HCT116 (cell line): ENCODE measurements around the gene EPHB2. TPM values are rescaled to one million over a fixed set of nuclear protein-coding genes. Genes with fewer than 3 reads are reported as not detected.

Source experiments
- ATAC-seq: fragments of 200-7000 bp; cut with Tn5 transposase; 2 replicates; pipeline ENCODE4 v1.9.1; 2020; ENCODE audit warnings: mild to moderate bottlenecking, moderate library complexity
- BruUV-seq: library from RNA; stranded (reverse); fragments of 400-500 nt; replicated peaks from 2 replicates; lab custom pipeline; 2021; lab: Mats Ljungman, UMichigan
- CTCF ChIA-PET: fragments of 300-600 bp; sonication (Branson Sonifier 250); formaldehyde crosslinking; loops from one replicate; lab custom pipeline; 2021; ENCODE audit warnings: antibody characterized with exemption; lab: Charles Lee
- POLR2A ChIA-PET: fragments of 300-600, 350-600 bp; sonication (Branson Sonifier 250); formaldehyde crosslinking; loops from one replicate; lab custom pipeline; 2021; ENCODE audit warnings: antibody characterized with exemption; lab: Charles Lee
- RAD21 ChIA-PET, 2 experiments: fragments of 300-600 bp; sonication (Branson Sonifier 250); formaldehyde crosslinking; loops; one replicate each; lab custom pipeline; 2023; ENCODE audit warnings: low total read pairs in 2 of 2; ENCODE audit not compliant: uncharacterized antibody in 2 of 2, unreplicated experiment in 2 of 2, low non-redundant PET in 1 of 2; lab: Charles Lee
- DNase-seq: peaks from one replicate; pipeline ENCODE4 v3.0.0-alpha.2; 2010; ENCODE audit warnings: low read depth, low spot score
- H2AFZ ChIP-seq: fragments of 200-600 bp; shearing (Covaris generic), sonication (generic); 2 replicates; pipeline ENCODE4 v1.6.1; 2017; ENCODE audit warnings: low read depth, mixed run types, mixed read lengths, antibody characterized with exemption, low read length; ENCODE audit not compliant: poor library complexity, severe bottlenecking
- H3K27ac ChIP-seq: 2 replicates; pipeline ENCODE4 v1.5.1; 2012; ENCODE audit warnings: low read depth, low read length
- H3K27me3 ChIP-seq: fragments of 200-600 bp; sonication (generic); 2 replicates; pipeline ENCODE4 v1.6.1; 2016; ENCODE audit warnings: mixed run types, low read length, mixed read lengths; ENCODE audit not compliant: insufficient read depth
- H3K36me3 ChIP-seq, 2 experiments: fragments of 200-500 bp in 1 of 2; fragments of 200-600 bp in 1 of 2; sonication (Bioruptor generic) in 1 of 2; sonication (generic) in 1 of 2; 2 replicates each; pipeline versions ENCODE4 v1.5.1 to v1.6.1; 2014 to 2016; ENCODE audit warnings: low read length in 2 of 2, inconsistent platforms in 1 of 2, mixed read lengths in 1 of 2, mixed run types in 1 of 2; ENCODE audit not compliant: insufficient read depth in 2 of 2, control insufficient read depth in 1 of 2
- H3K4me1 ChIP-seq, 2 experiments: fragments of 200-600 bp in 1 of 2; sonication (generic) in 1 of 2; 2 replicates each; pipeline versions ENCODE4 v1.5.1 to v1.6.1; 2012 to 2017; ENCODE audit warnings: low read length in 2 of 2, inconsistent platforms in 1 of 2, mild to moderate bottlenecking in 1 of 2, mixed read lengths in 1 of 2, mixed run types in 1 of 2, moderate library complexity in 1 of 2; ENCODE audit not compliant: insufficient read depth in 2 of 2, control insufficient read depth in 1 of 2
- H3K4me2 ChIP-seq: fragments of 200-600 bp; sonication (generic); 2 replicates; pipeline ENCODE4 v1.6.1; 2017; ENCODE audit warnings: mixed run types, low read length, mixed read lengths
- H3K4me3 ChIP-seq, 2 experiments: fragments of 200-600 bp in 1 of 2; sonication (generic) in 1 of 2; replicated peaks in 1 of 2; 2 replicates each; pipeline ENCODE4 v1.5.1; 2011 to 2016; ENCODE audit warnings: low read length in 2 of 2, control low read depth in 1 of 2, low read depth in 1 of 2, mild to moderate bottlenecking in 1 of 2, mixed read lengths in 1 of 2, mixed run types in 1 of 2
- H3K79me2 ChIP-seq: fragments of 200-600 bp; sonication (generic); 2 replicates; pipeline ENCODE4 v1.6.1; 2017; ENCODE audit warnings: mild to moderate bottlenecking, mixed run types, low read length, moderate library complexity, mixed read lengths; ENCODE audit not compliant: insufficient read depth
- H3K9ac ChIP-seq: fragments of 200-600 bp; sonication (generic); 2 replicates; pipeline ENCODE4 v1.6.1; 2016; ENCODE audit warnings: low read length, mixed read lengths
- H3K9me2 ChIP-seq: fragments of 200-600 bp; sonication (generic), shearing (Covaris generic); 2 replicates; pipeline ENCODE4 v1.6.1; 2017; ENCODE audit warnings: mixed run types, mild to moderate bottlenecking, moderate library complexity; ENCODE audit not compliant: insufficient read depth
- H3K9me3 ChIP-seq, 2 experiments: fragments of 200-500 bp in 1 of 2; fragments of 200-600 bp in 1 of 2; sonication (Bioruptor generic) in 1 of 2; sonication (generic) in 1 of 2; 2 replicates each; pipeline ENCODE4 v1.6.1; 2014 to 2017; ENCODE audit warnings: low read length in 2 of 2, mixed read lengths in 2 of 2, inconsistent platforms in 1 of 2, low read depth in 1 of 2, mild to moderate bottlenecking in 1 of 2, mixed run types in 1 of 2, moderate library complexity in 1 of 2; ENCODE audit not compliant: control insufficient read depth in 1 of 2, insufficient read depth in 1 of 2
- H4K20me1 ChIP-seq: fragments of 200-600 bp; sonication (generic), shearing (Covaris generic); 2 replicates; pipeline ENCODE4 v1.6.1; 2017; ENCODE audit warnings: mixed run types, mild to moderate bottlenecking, moderate library complexity; ENCODE audit not compliant: insufficient read depth
- CEBPB ChIP-seq: IDR thresholded peaks from 2 replicates; pipeline ENCODE4 v1.6.1; 2012; ENCODE audit warnings: low read depth
- EGR1 ChIP-seq: IDR thresholded peaks from 2 replicates; pipeline ENCODE4 v1.6.1; 2012; ENCODE audit warnings: low read depth
- FOSL1 ChIP-seq: IDR thresholded peaks from 2 replicates; pipeline ENCODE4 v1.6.1; 2012; ENCODE audit warnings: low read depth
- JUND ChIP-seq: IDR thresholded peaks from 2 replicates; pipeline ENCODE4 v1.6.1; 2012
- MAX ChIP-seq: IDR thresholded peaks from 2 replicates; pipeline ENCODE4 v1.6.1; 2012
- POLR2A ChIP-seq: IDR thresholded peaks from 2 replicates; pipeline ENCODE4 v1.7.0; 2011; ENCODE audit warnings: borderline replicate concordance; ENCODE audit not compliant: insufficient read depth, insufficient read length; ENCODE audit errors: extremely low read depth
- RAD21 ChIP-seq: IDR thresholded peaks from 2 replicates; pipeline ENCODE4 v1.6.1; 2012; ENCODE audit warnings: low read depth, mild to moderate bottlenecking
- REST ChIP-seq: IDR thresholded peaks from 2 replicates; pipeline ENCODE4 v1.6.1; 2012; ENCODE audit warnings: low read depth
- SIN3A ChIP-seq: IDR thresholded peaks from 2 replicates; pipeline ENCODE4 v1.6.1; 2012; ENCODE audit warnings: low read depth
- SP1 ChIP-seq: IDR thresholded peaks from 2 replicates; pipeline ENCODE4 v1.6.1; 2012; ENCODE audit warnings: low read depth
- SRF ChIP-seq: IDR thresholded peaks from 2 replicates; pipeline ENCODE4 v1.6.1; 2012; ENCODE audit warnings: low read depth
- TCF7L2 ChIP-seq: IDR thresholded peaks from 2 replicates; pipeline ENCODE4 v1.7.0; 2011; ENCODE audit warnings: borderline replicate concordance, inconsistent platforms; ENCODE audit not compliant: insufficient read depth, insufficient read length; ENCODE audit errors: extremely low read depth
- YY1 ChIP-seq: IDR thresholded peaks from 2 replicates; pipeline ENCODE4 v1.6.1; 2011; ENCODE audit warnings: low read length, low read depth, moderate library complexity, mild to moderate bottlenecking; ENCODE audit not compliant: insufficient replicate concordance; ENCODE audit errors: extremely low read depth
- ZFX ChIP-seq: fragments of 450-650 bp; IDR thresholded peaks from 2 replicates; pipeline ENCODE4 v1.6.1; 2017
- ZNF274 ChIP-seq: fragments of 200-500 bp; sonication (Bioruptor generic); IDR thresholded peaks from 2 replicates; pipeline ENCODE4 v1.6.1; 2014; ENCODE audit warnings: mild to moderate bottlenecking, low read depth, low read length, inconsistent platforms
- intact Hi-C: fragments of 100-400 bp; cut with micrococcal nuclease; formaldehyde crosslinking; loops from 2 replicates; pipeline ENCODE4 v1.10.0; 2022
- total RNA-seq: library from RNA; stranded (reverse); gene quantifications from one replicate; pipeline ENCODE4 v1.2.1, GENCODE V29; 2021; ENCODE audit not compliant: unreplicated experiment

EPHB2 gene
- total RNA-seq, 1 experiment from 2014 or later: 19.5 TPM

GRCh38 chr1:22739648-22740385, 29.2 kb downstream of the EPHB2 start:
- Histone ChIP-seq H3K9me3 (no peaks in the 10 kb centered on the region), H3K79me2 (no peaks in the 10 kb centered on the region), H3K9me2 (no peaks in the 10 kb centered on the region), H3K9ac (peak overlapping the region; percentile 50), H3K27ac (peak overlapping the region; percentile 48), H2AFZ (no peak overlapping the region), H3K4me1 (peaks cover 17 to 42% of the 10 kb centered on the region in 2 experiments), H3K4me2 (peak overlapping the region; percentile 67), H3K27me3 (no peaks in the 10 kb centered on the region), H3K4me3 (peak overlapping the region in 1 of 2 experiments; percentile 10; a peak in 3 of 4 replicates), H3K36me3 (no peaks in the 10 kb centered on the region), H4K20me1 (no peaks in the 10 kb centered on the region)
- ATAC-seq (peak; percentile 84), DNase-seq (no peak)
- BruUV-seq: no TSS peak
- RAD21 ChIA-PET: no interaction called here
- POLR2A ChIA-PET: no interaction called here
- TF ChIP-seq SP1 (peak; percentile 49; the same call in 1 of the 2 replicates), FOSL1 (peak; percentile 63), ZNF274 (no peak), YY1 (no peak), RAD21 (no peak), ZFX (no peak), TCF7L2 (no peak), EGR1 (no peak), REST (no peak), CEBPB (no peak), POLR2A (no peak), SRF (no peak), MAX (peak; percentile 46; the same call in 1 of the 2 replicates), JUND (peak; percentile 56), SIN3A (no peak)
- CTCF ChIA-PET: interaction anchor here (0.9 kb wide), 1 partner anchor 122 kb away, joined by 3 read pairs; no protein-coding TSS in a partner anchor
- intact Hi-C loops: no loop called here
